Stimulated activated CD4-positive, alpha-beta T cell treated with anti-CD3 and anti-CD28 coated beads, Interleukin-12 subunit alpha, Interleukin-12 subunit beta, amount 100 ng/mL, for 4 hours (primary cell): ENCODE data around the gene BHMT.
"Not testable (repeated sequence)": the region's sequence is repeated elsewhere in the genome, so short reads cannot be mapped to it uniquely, and the experiment has no call there.

Source experiments
- DNase-seq: peaks from one replicate; pipeline ENCODE4 v3.0.0-alpha.2; 2020

The BHMT gene

GRCh38 chr5:79112703-79113058 is 1.1 kb downstream of the BHMT start:
- DNase-seq = no peak

- DNase-seq = no peak
These were observed 7.9 kb downstream of the BHMT start for GRCh38 chr5:79119486-79119885.

GRCh38 chr5:79120221-79120620 is 8.6 kb downstream of the BHMT start:
- DNase-seq = no peak

GRCh38 chr5:79122973-79123372 is 11.4 kb downstream of the BHMT start:
- no peak for DNase-seq

- no peak for DNase-seq
These were observed 13.0 kb downstream of the BHMT start for GRCh38 chr5:79124607-79125006.

- no peak for DNase-seq
These were observed 19.2 kb downstream of the BHMT start for GRCh38 chr5:79130781-79131180.

- DNase-seq = no peak
These were observed 21.6 kb downstream of the BHMT start for GRCh38 chr5:79133121-79133656.

GRCh38 chr5:79133657-79134451 is 22.2 kb downstream of the BHMT start:
- peak; percentile 65 for DNase-seq

- no peak for DNase-seq
These were observed 24.4 kb downstream of the BHMT start for GRCh38 chr5:79135790-79136553.

GRCh38 chr5:79136618-79137017 is 25.0 kb downstream of the BHMT start:
- DNase-seq = no peak

GRCh38 chr5:79140553-79140952 is 28.9 kb downstream of the BHMT start:
- no peak for DNase-seq

- no peak for DNase-seq
These were observed 32.2 kb downstream of the BHMT start for GRCh38 chr5:79143684-79144379.

GRCh38 chr5:79147076-79147475 is 35.5 kb downstream of the BHMT start:
- no peak for DNase-seq

GRCh38 chr5:79149433-79149832 is 37.8 kb downstream of the BHMT start:
- DNase-seq = no peak

GRCh38 chr5:79151942-79152671 is 40.5 kb downstream of the BHMT start:
- no peak for DNase-seq

- DNase-seq = no peak
These were observed 45.7 kb downstream of the BHMT start for GRCh38 chr5:79157305-79157704.

GRCh38 chr5:79161647-79162046 is 50.0 kb downstream of the BHMT start:
- not testable (repeated sequence) for DNase-seq

- no peak for DNase-seq
These were observed 56.4 kb downstream of the BHMT start for GRCh38 chr5:79168031-79168430.

GRCh38 chr5:79170661-79171060 is 59.1 kb downstream of the BHMT start:
- DNase-seq = no peak

- no peak for DNase-seq
These were observed 60.1 kb downstream of the BHMT start for GRCh38 chr5:79171635-79172245.

GRCh38 chr5:79172269-79172668 is 60.7 kb downstream of the BHMT start:
- DNase-seq = no peak

- DNase-seq = no peak
These were observed 62.0 kb downstream of the BHMT start for GRCh38 chr5:79173626-79174025.
